DOHH2 (cell line): ENCODE data around the gene SHISA7.

Source experiments
- H3F3A ChIP-seq: fragments of 200-600 bp; sonication (generic), shearing (Covaris generic); 2 replicates; pipeline ENCODE4 v1.6.0; 2016; ENCODE audit warnings: antibody characterized with exemption, mild to moderate bottlenecking; ENCODE audit not compliant: control insufficient read depth, insufficient read depth
- H3K27ac ChIP-seq: fragments of 200-600 bp; sonication (generic); 2 replicates; pipeline ENCODE4 v1.5.1; 2014; ENCODE audit warnings: low read depth, mild to moderate bottlenecking, low read length, moderate library complexity
- H3K27me3 ChIP-seq: fragments of 200-600 bp; sonication (generic); 2 replicates; pipeline ENCODE4 v1.6.1; 2014; ENCODE audit warnings: mild to moderate bottlenecking, low read length, mixed read lengths; ENCODE audit not compliant: control insufficient read depth
- H3K36me3 ChIP-seq: fragments of 200-600 bp; sonication (generic); 2 replicates; pipeline ENCODE4 v1.6.1; 2014; ENCODE audit warnings: mild to moderate bottlenecking, low read length, moderate library complexity, mixed read lengths; ENCODE audit not compliant: control insufficient read depth
- H3K4me1 ChIP-seq: fragments of 200-600 bp; sonication (generic); 2 replicates; pipeline ENCODE4 v1.6.1; 2014; ENCODE audit warnings: mild to moderate bottlenecking, low read length, mixed read lengths; ENCODE audit not compliant: control insufficient read depth
- H3K4me2 ChIP-seq: fragments of 200-600 bp; sonication (generic); 2 replicates; pipeline ENCODE4 v1.6.0; 2014; ENCODE audit warnings: mild to moderate bottlenecking, low read length, moderate library complexity
- H3K4me3 ChIP-seq: fragments of 200-600 bp; sonication (generic); 2 replicates; pipeline ENCODE4 v1.5.1; 2014; ENCODE audit warnings: mild to moderate bottlenecking, low read length, mixed read lengths
- H3K79me2 ChIP-seq: fragments of 200-600 bp; sonication (generic); 2 replicates; pipeline ENCODE4 v1.6.1; 2014; ENCODE audit warnings: mild to moderate bottlenecking, low read length, mixed read lengths; ENCODE audit not compliant: control insufficient read depth
- H3K9me2 ChIP-seq: fragments of 200-600 bp; sonication (generic); replicated peaks from 2 replicates; pipeline ENCODE4 v1.6.1; 2014; ENCODE audit warnings: mild to moderate bottlenecking, low read length, mixed read lengths; ENCODE audit not compliant: control insufficient read depth
- H3K9me3 ChIP-seq: fragments of 200-600 bp; sonication (generic); 2 replicates; pipeline ENCODE4 v1.6.1; 2014; ENCODE audit warnings: antibody characterized with exemption, low read length, mixed read lengths; ENCODE audit not compliant: control insufficient read depth, insufficient read depth
- H4K20me1 ChIP-seq: fragments of 200-600 bp; sonication (generic); 2 replicates; pipeline ENCODE4 v1.6.0; 2014; ENCODE audit warnings: low read depth, mild to moderate bottlenecking, antibody characterized with exemption, low read length, moderate library complexity; ENCODE audit not compliant: control insufficient read depth, insufficient read depth
- EZH2phosphoT487 ChIP-seq: fragments of 200-600 bp; sonication (generic); IDR thresholded peaks from 2 replicates; pipeline ENCODE4 v1.6.1; 2017; ENCODE audit warnings: borderline replicate concordance, mild to moderate bottlenecking, antibody characterized with exemption, low read length, moderate library complexity, mixed read lengths
- TF ChIP-seq, protein P1 (sequence below): fragments of 200-600 bp; sonication (generic); IDR thresholded peaks from one replicate; pipeline ENCODE4 v1.5.1; 2014; ENCODE audit warnings: antibody characterized with exemption, mild to moderate bottlenecking, low read depth, low read length; ENCODE audit not compliant: poor library complexity, severe bottlenecking

The SHISA7 gene

DNA sequence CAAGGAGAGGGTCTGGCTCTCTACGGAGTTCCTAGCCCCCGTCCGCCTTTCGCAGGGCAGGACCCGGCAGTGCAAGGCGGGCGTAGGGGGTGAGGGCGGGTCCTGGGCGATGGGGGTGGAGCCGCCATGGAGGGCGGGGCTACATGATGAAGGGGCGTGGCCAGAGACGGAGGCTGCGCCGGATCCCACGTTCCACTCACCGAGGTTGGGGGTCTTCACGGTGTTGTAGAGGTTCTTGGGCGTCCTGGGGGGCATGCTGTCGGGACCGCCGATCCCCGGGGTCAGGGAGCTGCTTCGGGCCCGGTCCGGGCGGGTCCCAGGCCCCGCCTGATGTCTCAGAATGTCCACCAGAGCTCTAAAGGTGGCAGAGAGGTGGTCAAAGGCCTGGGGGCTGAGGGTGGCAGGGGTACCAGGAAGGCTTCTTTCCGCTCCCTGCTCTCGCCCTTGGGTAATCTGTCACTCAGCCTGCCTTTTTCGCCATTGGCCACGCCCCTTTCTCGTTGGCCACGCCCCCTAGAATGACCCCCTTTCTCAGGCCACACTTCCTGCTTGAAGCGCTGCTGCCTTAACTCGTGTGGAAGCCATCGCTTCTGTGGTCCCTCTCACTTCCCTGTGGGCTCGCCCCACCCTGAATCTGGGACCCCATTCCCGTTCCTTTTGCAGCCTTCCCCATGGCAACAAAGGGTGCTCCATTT is 2.5 kb downstream of the SHISA7 start:
- H4K20me1 ChIP-seq, result no peaks in the 10 kb centered on the region; the same call in 1 of the 2 replicates
- no peak for TF ChIP-seq EZH2phosphoT487
- TF ChIP-seq, protein P1, sequence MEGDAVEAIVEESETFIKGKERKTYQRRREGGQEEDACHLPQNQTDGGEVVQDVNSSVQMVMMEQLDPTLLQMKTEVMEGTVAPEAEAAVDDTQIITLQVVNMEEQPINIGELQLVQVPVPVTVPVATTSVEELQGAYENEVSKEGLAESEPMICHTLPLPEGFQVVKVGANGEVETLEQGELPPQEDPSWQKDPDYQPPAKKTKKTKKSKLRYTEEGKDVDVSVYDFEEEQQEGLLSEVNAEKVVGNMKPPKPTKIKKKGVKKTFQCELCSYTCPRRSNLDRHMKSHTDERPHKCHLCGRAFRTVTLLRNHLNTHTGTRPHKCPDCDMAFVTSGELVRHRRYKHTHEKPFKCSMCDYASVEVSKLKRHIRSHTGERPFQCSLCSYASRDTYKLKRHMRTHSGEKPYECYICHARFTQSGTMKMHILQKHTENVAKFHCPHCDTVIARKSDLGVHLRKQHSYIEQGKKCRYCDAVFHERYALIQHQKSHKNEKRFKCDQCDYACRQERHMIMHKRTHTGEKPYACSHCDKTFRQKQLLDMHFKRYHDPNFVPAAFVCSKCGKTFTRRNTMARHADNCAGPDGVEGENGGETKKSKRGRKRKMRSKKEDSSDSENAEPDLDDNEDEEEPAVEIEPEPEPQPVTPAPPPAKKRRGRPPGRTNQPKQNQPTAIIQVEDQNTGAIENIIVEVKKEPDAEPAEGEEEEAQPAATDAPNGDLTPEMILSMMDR, result no peak
- no peaks in the 10 kb centered on the region for H3K79me2 ChIP-seq
- H3K27ac ChIP-seq, result no peak overlapping the region
- H3K4me3 ChIP-seq, result no peak overlapping the region
- H3K9me3 ChIP-seq, result no peaks in the 10 kb centered on the region
- peak overlapping the region; percentile 42 for H3K4me2 ChIP-seq
- peaks cover 5% of the 10 kb centered on the region; the same call in 1 of the 2 replicates for H3F3A ChIP-seq
- peaks cover 15% of the 10 kb centered on the region for H3K4me1 ChIP-seq
- no peaks in the 10 kb centered on the region for H3K36me3 ChIP-seq
- H3K9me2 ChIP-seq, result no peaks in the 10 kb centered on the region
- peaks cover 32% of the 10 kb centered on the region for H3K27me3 ChIP-seq

DNA sequence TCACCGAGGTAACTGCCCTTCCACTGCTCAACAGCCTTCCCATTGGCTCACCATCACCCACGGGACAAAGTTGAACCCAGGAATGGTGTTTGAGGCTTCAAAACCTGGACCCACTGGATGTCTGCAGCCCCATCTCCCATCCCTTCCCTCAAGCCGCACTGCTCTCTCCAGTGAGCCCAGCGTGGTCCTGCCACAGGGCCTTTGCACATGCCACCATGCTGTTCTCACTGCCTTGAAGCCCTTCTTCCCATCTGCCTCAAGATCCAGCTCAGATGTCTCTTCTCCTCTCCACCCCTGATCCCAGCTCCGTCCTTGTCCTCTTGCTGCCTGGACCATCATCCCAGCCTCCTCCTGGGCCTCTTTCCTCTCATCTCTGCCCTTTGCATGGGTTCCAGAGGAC is 4.0 kb downstream of the SHISA7 start:
- Histone ChIP-seq H3K36me3 (no peaks in the 10 kb centered on the region), H3K27ac (no peak overlapping the region), H3K4me1 (peaks cover 15% of the 10 kb centered on the region), H4K20me1 (no peaks in the 10 kb centered on the region; the same call in 1 of the 2 replicates), H3F3A (peaks cover 5% of the 10 kb centered on the region; the same call in 1 of the 2 replicates), H3K79me2 (no peaks in the 10 kb centered on the region), H3K27me3 (peaks cover 25% of the 10 kb centered on the region), H3K4me3 (no peak overlapping the region), H3K4me2 (no peak overlapping the region), H3K9me2 (no peaks in the 10 kb centered on the region), H3K9me3 (no peaks in the 10 kb centered on the region)
- TF ChIP-seq, protein P1, result no peak
- no peak for TF ChIP-seq EZH2phosphoT487

DNA sequence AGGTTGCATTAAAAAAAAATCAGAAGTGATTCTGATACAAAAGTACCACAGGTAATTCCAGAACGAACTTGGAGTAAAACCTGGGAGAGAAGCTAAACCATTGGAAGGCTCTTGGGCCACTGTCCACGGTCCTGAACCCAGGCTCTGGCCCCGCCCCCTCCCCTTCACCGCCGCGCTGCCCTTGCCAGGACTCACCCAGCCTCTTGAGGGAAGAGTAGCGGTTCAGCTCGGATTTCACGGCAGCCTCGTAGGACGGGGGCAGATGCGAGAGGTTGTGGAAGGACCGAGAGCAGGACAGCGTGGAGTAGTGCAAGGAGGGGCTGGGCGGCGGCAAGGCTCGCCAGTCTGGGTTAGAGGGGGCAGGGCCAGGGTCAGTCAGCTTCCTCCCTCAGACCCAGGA is 5.7 kb downstream of the SHISA7 start:
- Histone ChIP-seq H3F3A (peaks cover 5% of the 10 kb centered on the region; the same call in 1 of the 2 replicates), H3K9me3 (no peaks in the 10 kb centered on the region), H3K4me1 (peaks cover 15% of the 10 kb centered on the region), H3K27me3 (peaks cover 15% of the 10 kb centered on the region), H3K4me2 (no peak overlapping the region), H4K20me1 (no peaks in the 10 kb centered on the region; the same call in 1 of the 2 replicates), H3K27ac (no peak overlapping the region), H3K9me2 (no peaks in the 10 kb centered on the region), H3K79me2 (no peaks in the 10 kb centered on the region), H3K4me3 (no peak overlapping the region), H3K36me3 (no peaks in the 10 kb centered on the region)
- TF ChIP-seq, protein P1, result no peak
- no peak for TF ChIP-seq EZH2phosphoT487
